ENCODE data around the gene ETNK2.

The ETNK2 gene, protein sequence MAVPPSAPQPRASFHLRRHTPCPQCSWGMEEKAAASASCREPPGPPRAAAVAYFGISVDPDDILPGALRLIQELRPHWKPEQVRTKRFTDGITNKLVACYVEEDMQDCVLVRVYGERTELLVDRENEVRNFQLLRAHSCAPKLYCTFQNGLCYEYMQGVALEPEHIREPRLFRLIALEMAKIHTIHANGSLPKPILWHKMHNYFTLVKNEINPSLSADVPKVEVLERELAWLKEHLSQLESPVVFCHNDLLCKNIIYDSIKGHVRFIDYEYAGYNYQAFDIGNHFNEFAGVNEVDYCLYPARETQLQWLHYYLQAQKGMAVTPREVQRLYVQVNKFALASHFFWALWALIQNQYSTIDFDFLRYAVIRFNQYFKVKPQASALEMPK

DNA sequence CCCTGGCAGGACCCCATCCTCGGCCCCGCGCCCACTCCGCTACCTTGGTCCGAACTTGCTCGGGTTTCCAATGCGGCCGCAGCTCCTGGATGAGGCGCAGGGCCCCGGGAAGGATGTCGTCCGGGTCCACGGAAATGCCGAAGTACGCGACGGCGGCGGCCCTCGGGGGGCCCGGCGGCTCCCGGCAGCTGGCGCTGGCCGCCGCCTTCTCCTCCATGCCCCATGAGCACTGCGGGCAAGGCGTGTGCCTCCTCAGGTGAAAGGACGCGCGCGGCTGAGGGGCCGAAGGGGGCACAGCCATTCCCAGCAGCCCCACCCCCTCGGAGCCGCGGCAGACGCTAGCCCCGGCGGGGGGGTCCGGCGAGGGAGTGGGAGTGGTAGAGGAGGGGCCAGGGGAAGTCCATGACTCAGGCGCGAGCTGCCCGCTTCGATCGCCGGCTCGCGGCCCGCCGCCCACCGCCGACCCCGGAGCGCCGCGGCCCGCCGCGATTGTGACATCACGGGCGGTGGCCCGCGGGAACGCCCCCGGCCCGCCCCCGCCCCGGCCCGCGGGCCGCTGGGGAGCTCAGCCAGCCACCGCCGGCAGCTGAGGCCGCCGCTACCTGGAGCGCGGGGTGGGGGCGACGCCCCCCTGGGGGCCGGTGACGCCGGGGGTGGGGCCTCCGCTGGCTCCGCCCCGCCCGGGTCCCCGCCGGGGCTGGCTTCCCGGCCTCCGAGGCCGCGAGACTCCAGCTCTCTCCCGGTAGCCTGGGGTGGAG is at the start of gene ETNK2:
Gene ETNK2, minus strand, starts transcription at position 493 of the 758 bp plus-strand sequence. Its CDS starts 192 bp downstream, at position 301.
- DNase-seq (ENCODE audit: insufficient read length, low spot score) (no peak), FAIRE-seq (no peak)

DNA sequence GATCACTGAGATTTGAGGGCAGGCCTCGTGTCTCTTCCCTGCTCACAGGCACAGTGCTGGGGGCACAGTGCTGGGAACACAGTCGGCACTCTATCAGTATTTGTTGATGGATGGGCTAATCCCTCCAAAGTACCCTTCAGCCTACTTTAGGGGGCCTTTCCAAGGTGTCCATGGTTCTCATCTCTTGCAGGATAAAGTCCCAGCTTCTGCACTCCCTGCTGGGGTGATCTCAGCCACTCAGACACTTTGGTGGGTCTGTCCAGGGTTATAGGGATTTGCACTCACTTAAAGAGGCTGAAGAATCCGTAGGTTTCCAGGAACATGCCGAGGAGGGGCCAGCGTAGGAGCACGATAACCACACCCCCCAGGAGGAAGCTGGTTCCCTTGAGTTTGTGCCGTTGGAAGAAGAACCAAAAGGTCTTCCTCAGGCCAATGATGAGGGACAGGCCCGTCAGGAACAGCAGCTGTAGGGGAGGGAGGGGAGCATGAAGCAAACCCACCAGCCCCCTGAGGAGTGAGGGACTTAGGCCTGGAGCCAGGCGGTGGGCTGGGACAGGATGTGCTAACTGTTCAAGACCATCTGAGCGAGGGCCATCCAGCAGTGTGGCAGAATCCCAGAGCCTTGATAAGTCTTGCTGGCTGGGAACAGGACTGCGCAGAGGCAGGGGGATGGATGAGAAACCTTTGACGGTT is 49.6 kb upstream of the ETNK2 start:
- FAIRE-seq (no peak), DNase-seq (ENCODE audit: insufficient read length, low spot score) (no peak)

DNA sequence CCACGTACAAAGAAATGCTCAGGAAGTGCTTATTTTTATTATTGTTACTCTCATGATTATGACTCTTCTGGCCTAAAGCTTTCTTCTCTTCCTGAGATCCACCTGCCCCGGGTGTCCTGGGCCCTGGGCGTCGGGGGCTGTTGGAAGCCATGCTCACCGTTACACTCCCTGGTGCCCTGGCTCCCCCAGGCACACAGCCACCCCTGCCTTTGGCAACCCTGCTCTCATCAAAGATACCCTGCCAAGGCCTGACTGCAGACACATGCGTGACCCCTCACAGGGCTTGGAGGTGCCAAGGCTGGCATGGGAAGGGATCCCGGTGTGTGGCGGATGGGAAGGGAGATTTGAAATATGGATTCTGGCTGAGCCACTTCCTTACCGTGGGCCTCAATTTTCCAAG is 47.7 kb upstream of the ETNK2 start:
- no peak for DNase-seq (ENCODE audit: insufficient read length, low spot score)
- no peak for FAIRE-seq

DNA sequence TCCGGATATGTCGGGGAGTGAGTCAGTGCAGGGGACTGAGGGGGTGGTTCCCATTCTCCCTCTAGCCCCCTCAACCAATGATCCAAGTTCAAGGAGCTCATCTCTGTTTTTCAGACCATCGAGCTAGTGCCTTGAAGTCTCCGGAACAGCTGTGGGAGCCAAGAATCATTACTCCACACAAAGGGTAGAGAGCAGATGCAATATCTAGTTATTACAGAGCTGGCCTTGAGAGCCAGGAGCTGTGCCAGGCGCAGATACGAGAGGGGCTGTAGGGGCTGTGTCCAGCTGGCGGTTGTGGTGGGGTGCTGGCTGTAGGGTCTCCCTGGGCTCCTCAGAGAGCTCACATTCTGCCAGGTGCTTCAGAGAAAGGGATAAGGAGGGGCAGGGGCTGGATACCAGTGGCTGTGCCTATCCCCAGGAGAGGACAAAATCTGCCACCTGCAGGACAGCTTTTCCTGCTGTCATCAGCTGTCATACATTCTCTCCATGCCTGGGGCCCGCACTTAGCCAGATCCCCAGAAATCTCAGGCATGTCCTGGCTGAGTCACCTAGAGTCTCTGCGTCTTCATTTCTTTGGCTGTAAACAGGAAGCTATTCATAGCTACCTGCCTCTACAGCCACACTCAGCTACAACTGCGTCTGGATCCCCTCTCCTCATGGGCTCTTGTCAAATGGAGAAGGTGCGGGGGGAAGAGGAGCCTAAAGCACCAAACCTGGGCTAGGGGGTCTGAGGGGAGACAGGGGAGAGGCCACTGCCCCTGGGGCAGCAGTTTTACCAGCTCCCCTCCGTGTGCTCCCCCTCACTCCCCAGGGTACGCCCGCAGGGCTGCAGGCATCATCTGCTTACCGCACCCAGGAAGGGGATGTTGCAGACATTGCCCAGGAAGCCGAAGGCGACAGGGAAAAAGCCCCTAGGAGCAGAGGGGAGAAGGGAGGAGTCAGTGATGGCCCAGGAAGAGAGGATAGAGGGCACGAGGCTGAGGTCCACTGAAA is 46.8 kb upstream of the ETNK2 start:
- DNase-seq (ENCODE audit: insufficient read length, low spot score) (no peak), FAIRE-seq (no peak)

DNA sequence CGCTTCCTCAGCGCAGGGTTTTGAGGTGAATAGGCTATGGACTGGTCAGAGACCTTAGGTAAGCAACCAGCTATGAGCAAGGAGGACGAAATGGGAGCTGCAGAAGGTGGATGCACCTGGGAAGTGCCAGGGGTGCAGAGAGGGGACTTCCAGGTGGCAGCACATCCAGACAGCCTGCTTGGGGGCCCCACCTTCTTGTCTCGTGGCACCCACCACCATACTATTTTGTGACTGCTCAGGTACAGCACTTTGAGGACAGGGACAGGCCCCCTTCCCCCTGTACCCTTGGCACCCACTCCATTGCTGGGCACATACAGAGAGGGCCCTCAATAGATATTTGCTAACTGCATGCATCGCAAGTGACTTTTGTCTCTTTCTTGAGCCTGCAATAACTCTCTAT is 45.2 kb upstream of the ETNK2 start:
- DNase-seq (ENCODE audit: insufficient read length, low spot score), result no peak
- FAIRE-seq, result no peak

DNA sequence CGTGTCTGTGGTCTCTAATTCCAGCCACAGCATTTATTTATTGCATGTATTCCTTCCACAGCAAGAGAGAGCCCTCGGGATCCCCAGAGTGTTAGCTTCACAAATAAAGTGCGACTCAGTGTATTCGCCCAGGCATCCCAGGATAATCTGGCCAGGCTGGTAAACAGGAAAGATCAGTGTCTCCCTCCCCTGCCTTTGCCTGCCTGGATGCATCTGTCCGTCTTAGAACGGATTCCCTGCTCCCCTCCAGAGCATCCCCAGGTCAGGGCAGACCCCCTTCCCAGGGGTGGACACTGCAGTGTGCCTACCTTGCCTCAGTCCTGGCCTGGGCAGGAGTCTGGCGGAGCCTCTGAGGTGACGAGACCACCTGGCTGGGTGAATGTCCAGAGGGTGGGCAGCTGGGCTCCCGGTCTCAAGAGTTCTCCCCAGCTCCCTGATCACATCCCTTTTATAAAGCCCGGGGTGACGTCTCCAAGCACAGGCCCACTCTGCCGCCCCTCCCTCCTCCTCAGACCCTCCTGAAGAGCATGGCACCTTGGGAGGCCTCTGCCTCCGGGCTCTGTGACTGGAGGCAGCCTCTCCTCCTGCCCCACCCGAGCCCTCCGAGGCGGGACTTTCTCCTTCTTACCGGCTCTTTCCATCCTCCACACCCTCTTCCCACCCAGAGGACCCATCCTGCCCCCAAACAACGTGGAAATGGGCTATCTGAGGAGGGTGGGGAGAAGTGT is 44.4 kb upstream of the ETNK2 start, which contains the start of gene KISS1:
Gene KISS1, minus strand, starts transcription at position 424 of the 728 bp plus-strand sequence. CDS start 3,615 bp downstream, outside the sequence.
- no peak for DNase-seq (ENCODE audit: insufficient read length, low spot score)
- FAIRE-seq, result no peak

DNA sequence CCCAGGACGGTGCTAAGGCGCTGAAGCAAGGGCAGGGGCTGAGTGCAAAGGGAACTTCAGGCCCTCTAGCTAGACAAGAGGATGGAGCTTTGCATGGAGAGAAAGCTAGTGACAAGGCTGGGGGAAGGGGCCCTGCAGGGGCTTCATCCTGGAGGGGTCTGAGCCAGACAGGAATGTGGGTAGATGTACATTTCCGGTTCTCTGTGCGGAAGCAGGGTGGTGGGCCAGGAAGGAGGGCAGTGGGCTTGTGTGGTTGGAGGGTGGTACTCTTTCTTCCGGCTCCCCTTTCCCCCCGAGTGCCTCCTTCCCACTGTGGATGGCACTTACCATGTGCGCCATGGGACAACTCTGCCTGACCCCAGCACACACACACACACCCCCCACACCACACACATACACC is 42.9 kb upstream of the ETNK2 start:
- no peak for FAIRE-seq
- DNase-seq (ENCODE audit: insufficient read length, low spot score), result no peak

DNA sequence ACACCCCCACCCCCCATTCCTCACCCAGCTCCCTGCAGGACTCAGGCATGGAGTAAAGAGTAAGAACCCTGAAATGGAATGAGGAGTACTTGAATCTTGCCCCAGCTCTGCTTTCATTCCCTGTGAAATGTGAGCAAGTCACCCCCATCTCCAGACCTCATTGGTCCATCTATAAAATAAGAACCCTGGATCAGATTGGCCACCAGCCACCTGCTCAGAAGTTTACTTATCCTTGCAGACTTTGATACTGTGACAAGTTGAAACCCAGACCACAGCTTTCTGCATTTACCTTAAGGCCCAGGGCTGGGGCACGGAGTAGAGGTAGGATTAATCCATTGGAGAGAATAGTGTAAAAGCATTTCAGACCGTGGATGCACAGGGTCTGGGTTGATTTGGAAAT is 42.2 kb upstream of the ETNK2 start:
- DNase-seq (ENCODE audit: insufficient read length, low spot score) (no peak), FAIRE-seq (no peak)

DNA sequence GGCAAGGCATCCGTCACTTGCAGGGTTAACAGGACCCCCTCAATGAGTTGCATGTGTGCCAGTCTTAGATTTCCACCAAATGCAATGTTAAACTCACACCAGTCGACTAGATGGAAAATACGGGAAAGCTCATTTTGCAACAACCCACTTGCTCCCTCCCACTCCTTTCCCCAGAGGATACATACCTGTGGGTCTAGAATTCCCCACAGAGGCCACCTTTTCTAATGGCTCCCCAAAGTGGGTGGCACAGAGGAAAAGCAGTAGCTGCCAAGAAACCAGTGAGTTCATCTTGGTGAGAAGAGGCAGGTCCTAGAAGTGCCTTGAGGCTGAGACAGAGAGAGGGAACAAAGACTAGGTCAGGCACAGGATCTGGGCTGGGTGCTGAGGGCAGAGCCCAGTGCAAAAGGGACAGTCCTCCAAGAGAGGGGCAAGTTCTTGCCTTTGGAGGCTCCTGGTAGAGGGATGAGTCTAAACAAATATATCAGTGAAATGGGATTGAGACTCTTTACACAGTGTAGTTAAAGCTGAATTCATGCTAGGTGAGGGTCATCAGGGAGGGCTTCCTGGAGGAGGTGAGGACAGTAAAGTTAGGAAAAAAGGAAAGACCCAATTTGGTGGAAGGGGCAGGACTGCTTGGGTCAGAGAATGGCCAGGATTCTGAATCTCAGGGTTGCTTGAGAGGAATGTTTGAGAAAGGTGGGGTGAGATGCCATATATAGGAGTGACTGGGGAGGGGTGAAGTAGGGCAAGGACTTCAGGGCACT is 40.9 kb upstream of the ETNK2 start:
- DNase-seq (ENCODE audit: insufficient read length, low spot score), result no peak
- FAIRE-seq, result no peak

DNA sequence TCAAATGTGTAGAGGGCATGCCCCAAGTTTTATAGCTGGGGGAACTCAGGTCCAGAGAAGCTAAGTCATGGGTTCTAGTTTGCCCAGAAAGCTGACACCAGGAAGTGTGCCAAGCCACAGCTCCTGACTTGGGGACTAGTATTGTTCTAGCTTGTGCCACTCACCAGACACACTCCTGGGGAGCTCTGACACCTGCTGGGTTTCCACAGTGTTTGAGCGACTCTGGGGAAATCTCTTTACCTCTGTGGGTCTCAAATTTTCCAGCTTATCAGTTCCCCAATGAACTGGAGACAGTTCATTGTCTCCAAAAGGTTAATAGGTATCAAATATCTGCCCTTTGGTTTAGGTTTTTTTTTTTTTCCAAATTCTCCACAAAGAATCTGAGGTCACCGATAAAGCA is 40.2 kb upstream of the ETNK2 start:
- FAIRE-seq (no peak), DNase-seq (ENCODE audit: insufficient read length, low spot score) (no peak)

DNA sequence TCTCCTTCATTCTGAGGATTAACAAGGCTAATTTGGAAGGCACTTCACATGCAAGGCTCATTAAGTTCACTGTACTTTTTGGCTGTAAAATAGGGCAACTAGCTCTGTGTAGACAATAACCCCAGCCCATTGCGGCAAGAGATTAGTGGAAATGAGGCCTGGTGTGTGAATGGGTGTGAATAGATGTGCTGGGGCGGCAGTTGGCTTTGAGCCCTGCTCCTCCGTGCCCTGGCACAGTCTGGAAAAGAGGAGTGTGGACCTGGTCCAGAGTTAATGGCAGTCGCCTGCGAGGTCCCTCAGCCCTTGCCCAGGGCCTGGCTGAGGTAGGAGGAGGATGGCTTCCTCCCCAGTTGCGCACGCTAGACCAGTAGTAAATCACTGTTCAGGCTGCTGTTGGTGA is 39.6 kb upstream of the ETNK2 start:
- FAIRE-seq (no peak), DNase-seq (ENCODE audit: insufficient read length, low spot score) (no peak)

DNA sequence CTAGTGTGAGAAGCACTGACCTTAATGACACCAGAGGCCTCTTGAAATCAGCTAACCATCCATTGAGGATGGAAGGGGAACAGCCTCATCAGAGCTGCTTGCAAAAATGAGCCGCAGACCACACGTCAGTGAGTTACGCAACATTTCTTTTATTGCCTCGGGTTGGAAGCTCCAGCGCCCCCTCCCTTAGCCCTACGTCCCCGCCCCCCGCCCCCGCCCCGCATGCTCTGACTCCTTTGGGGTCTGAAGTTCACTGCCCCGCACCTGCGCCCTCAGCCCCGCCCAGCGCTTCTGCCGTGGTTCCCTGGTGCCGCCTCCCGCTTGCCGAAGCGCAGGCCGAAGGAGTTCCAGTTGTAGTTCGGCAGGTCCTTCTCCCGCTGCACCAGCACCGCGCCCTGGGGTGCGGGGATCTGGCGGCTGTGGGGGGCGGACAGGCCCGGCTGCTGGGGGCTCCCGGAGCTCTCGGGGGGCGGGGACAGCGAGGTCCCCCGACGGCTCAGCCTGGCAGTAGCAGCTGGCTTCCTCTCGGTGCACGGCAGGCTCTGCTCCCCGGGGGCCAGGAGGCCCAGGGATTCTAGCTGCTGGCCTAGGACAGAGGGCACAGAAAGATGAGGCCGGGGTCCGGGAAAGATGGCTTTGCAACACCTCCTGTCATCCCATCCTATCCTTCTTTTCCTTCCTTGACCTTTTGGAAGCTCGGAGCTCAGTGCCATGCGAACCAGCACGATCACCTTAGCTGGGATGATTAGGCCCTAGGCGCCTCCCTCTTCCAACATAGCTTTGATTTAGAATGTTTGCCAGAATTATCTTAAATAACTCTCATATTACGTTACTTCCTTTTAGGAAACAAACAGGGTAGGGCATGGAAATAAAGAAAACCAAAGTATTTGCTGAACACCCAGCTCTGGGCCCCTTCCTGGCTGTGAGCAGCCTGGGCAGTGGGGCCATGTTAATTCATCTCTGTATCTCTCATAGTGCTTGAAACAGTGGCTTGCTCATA is 38.7 kb upstream of the ETNK2 start:
- DNase-seq (ENCODE audit: insufficient read length, low spot score) (no peak), FAIRE-seq (no peak)

DNA sequence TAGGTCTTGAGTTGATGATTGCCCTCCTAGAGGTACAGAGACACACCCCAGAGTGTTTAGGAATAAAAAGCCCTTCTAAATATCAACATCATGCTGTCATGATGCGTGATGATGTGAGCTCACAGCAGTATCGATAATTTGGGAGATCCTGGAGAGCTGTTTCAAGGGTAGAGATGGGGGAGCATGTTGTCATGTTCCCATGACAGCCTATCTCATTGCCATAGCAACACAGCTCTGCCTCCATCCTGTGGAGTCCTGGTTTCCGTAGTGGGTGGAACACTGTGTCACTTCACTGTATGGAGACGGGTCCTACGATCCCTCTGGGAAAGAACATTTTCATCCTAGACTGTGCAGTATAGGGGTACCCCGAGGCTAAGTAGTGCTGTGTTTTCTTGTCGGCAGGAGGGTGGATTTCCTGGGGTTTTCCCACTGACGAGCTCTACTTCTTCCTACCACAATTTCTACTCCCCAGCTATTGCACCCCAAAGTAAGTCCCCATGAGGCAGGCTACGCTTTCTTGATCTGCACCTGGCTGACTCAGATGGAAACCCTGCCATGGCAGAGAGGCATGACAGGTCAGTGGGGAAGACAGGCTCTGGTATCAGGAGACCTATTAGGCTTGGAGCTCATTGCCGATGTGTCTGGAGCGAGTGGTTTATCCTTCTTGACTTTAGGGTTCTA is 37.3 kb upstream of the ETNK2 start:
- no peak for FAIRE-seq
- DNase-seq (ENCODE audit: insufficient read length, low spot score), result no peak

DNA sequence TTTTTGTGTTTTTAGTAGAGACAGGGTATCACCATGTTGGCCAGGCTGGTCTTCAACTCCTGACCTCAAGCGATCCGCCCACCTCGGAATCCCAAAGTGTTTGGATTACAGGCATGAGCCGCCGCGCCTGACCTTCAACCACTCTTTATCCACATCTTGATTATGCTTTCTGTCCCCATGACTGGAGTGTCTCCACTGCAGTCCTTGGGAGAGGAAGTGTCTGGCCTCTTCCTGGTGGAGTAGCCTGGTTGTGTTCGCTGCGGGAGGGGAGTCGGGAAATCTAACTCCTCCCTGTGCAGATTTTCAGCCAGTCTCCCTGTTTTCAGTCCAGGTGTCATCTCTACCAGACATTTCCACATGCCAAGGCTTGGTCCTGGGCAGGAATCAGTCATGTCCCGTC is 34.8 kb upstream of the ETNK2 start:
- DNase-seq (ENCODE audit: insufficient read length, low spot score) (no peak), FAIRE-seq (no peak)

DNA sequence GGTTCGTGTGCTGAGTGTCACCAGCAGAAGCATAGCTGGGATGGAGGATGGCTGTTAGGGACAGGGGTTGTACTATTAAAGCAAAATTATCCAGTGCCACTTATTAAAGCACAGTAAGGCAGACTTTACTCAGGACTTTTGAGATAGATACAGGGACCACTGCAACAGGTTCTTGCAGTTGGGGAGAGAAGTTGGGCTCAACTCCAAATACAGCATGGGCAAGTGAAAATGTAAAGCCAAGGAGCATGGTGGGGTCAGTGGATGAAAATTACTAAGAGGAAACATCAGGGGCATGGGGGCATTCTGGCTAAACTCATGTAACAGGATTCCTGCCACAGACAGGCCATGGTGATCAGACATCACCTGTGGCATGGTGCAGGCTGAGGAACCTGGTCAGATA is 29.3 kb upstream of the ETNK2 start:
- no peak for FAIRE-seq
- DNase-seq (ENCODE audit: insufficient read length, low spot score), result no peak

DNA sequence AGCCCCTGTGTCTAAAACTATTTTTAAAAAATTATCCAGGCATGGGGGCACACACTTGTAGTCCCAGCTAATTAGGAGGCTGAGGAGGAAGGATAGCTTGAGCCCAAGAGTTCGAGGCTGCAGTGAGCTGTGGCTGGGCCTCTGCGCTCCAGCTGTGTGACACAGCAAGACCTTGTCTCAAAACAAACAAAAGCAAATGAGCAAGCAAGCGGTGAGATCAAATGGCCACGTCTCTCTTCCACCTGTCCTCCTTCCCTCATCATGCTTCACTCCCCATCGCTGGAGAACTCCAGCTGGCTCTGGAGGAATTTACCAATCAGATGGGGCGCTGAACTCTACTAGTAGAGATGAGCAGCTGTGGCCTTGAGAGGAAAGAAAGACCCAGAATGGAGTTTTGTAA is 28.3 kb upstream of the ETNK2 start:
- FAIRE-seq (no peak), DNase-seq (ENCODE audit: insufficient read length, low spot score) (no peak)

Data from GM19239 (cell line).